IPS DF 4.7 (cell line): ENCODE data around the gene ANKRD36C.
"Not testable (repeated sequence)": the region's sequence is repeated elsewhere in the genome, so short reads cannot be mapped to it uniquely, and the experiment has no call there.

ENCODE experiments used
- DNase-seq: peaks from one replicate; pipeline ENCODE4 v3.0.0-alpha.2; 2013; ENCODE audit warnings: low spot score; ENCODE audit errors: extremely low read depth

Gene ANKRD36C

DNA sequence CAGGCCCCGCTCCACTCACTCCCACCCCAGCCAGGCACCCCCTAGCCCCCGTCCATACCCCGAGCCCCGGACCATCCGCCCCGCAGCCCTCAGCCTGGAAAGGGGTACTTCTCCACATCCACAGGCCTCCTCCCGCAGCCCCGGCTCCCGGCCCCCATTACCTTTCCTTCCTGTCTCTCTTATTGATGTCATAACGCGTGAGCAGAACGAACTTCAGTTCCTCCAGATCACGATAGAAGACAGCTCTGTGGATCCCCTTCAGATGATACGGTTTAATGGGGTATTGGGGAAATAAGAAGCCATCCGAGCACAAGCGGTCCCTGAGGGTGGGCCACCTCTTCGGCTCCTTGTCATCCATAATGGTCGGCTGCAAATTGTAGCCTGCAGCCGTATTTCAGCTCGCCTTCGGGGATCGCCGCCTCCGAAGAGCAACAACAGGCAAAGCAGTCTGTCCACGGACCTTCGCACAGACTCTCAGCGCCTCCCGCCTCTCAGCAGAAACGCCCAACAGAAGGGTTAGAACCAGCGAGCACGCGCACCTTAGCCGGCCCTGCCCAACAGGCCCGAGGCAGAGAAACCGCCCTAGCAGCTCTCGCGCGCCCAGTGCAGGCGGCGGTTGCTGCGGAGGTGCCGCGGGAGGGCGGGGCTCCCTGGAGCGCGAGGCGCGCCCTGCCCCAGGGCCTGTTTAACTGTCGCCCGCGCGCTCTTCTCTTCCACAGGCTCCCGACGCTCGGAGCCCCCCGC is at the start of gene ANKRD36C:
ANKRD36C (minus strand) TSS at position 474 of the 744 bp plus-strand sequence; CDS start at position 358, 116 bp downstream.
- not testable (repeated sequence) for DNase-seq

DNA sequence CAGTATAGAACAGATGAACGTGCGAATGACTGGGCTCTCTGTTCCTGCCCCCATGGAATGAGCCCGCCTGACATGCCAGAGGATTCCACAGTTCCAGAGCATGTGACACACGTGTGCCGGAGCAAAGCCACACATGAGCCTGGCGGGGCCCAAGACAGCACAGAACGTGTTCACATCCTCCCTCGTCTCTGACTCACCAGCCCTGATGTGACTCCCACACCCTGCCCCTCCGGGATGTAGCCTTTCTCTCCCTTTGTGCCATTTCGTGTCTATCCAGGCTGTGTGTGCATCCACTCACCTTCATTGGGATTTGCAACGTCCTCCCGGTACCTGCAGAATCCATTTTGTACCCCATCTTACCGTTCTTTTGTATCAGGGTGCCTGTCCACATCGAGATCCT is 43.9 kb upstream of the ANKRD36C start:
- DNase-seq = not testable (repeated sequence)

- not testable (repeated sequence) for DNase-seq
Measured at GRCh38 chr2:96034792-96035191, 43.2 kb upstream of the ANKRD36C start, which contains the start of gene GPAT2. Gene GPAT2 (minus strand): TSS chr2:96034916. CDS start chr2:96032359, 2,557 bp downstream.

- not testable (repeated sequence) for DNase-seq
Measured at GRCh38 chr2:96033997-96034396, 42.4 kb upstream of the ANKRD36C start.

DNA sequence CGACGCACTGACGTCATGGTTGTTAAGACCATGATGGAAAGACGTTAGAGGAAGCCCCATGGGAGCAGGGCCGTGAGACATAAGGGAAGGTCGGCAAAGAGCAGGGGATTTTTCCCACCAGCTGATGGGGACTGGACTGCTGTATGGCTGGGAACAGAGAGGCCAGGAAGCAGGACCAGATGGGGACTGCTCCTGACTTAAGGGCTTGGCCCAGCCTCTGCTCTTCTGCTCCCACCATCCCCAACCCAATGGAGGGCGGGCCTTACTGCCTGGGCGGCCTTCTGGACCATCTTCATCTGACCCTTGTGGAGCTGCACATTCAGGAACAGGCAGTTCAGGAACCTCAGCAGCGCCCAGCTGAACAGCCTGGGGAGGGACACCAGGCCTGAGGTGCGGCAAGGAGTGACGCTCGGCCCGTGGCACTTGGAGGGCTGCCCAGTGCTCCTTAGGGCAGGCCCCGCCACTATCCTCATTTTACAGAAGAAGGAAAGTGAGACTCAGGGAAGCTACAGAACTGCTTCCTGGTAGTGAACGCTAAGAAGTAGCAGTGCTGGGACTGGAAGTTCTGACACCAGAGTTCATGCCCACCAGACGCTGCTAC is 36.2 kb upstream of the ANKRD36C start:
- DNase-seq = not testable (repeated sequence)

- DNase-seq = not testable (repeated sequence)
Measured at GRCh38 chr2:96025755-96026154, 34.1 kb upstream of the ANKRD36C start.

- DNase-seq = no peak
Measured at GRCh38 chr2:96025194-96025492, 33.5 kb upstream of the ANKRD36C start.

DNA sequence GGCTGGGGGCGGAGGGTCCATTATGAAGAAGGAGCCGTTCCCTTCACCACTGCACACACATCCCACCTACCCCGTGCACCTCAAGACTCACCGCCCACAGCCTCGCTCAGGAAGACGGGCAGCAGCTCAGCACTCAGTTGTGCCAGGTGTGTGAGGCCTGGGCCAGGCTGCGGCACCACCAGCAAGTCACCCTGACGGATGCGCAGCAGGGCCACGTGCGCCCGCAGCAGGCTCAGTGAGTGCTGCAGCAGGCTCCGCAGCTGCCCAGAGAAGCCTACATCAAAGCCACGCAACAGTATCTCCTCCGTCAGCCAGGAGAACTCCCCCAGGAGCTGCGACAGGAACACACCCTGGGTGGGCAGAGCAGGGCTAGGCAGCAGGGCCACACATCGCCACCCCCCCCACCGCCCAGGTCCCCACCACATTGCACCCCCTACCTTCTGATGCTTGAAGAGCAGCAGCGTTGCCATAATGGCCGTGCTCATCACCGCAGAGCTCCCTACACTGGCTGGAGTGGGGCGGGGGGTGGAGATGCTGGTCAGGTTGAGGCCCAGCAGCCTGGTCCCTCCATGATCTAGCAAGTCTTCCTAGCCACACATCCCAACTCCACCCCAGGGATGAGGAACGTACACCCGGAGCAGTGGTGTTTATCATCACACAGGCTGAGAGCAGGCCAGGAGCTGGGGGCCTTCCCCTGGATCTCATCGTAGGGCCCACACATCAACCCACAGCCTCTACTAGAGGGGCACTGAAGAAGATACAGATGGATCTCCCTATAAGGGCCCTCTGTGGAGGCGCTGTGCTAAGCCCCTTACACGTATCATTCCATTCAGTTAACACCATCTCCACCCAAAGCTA is 32.9 kb upstream of the ANKRD36C start:
- no peak for DNase-seq

- DNase-seq = not testable (repeated sequence)
Measured at GRCh38 chr2:96023701-96024100, 32.1 kb upstream of the ANKRD36C start.

- DNase-seq = not testable (repeated sequence)
Measured at GRCh38 chr2:96022701-96023447, 31.2 kb upstream of the ANKRD36C start.

- not testable (repeated sequence) for DNase-seq
Measured at GRCh38 chr2:96022126-96022525, 30.5 kb upstream of the ANKRD36C start.

DNA sequence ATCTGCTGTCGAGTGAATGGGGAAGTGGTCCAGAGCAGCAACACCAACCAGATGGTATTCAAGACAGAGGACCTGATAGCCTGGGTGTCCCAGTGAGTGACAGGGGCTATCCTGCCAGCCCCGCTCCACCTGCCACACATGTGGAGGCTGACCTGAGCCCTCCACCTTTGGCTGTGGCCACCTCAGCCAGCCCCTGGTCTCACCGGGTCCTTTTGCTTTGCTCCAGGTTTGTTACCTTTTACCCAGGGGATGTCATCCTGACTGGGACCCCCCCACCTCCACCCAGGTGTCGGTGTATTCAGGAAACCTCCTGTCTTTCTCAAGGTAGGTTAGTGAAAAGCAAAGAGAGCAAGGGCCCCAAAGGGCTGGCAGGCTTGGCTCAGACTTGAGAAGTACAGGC is 29.5 kb upstream of the ANKRD36C start:
- DNase-seq = not testable (repeated sequence)

GRCh38 chr2:96019909-96020590 is 28.4 kb upstream of the ANKRD36C start:
- DNase-seq = not testable (repeated sequence)

- not testable (repeated sequence) for DNase-seq
Measured at GRCh38 chr2:96016321-96016720, 24.7 kb upstream of the ANKRD36C start.

DNA sequence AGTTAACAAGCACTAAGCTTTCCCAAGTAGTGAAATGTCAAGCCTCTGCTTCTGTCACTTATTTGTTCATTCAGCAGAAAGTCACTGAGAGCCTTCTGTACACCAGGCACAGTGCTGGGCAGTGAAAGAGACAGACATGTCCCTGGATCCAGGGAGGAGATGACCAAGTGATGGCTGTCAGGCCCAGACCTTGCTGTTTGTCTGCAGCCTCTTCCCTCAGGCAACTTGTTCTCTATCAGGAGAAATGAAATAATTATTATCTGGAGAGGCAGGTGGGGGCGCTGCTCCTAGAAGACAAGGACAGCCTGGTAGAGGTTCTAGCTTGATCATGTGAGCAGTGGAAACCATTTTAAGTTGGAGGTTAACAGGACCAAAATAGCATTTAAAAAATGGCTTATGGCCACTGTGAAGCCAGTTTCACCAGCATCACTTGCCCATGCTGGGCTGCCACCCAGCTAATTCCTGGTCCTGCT is 21.2 kb upstream of the ANKRD36C start:
- not testable (repeated sequence) for DNase-seq

GRCh38 chr2:96012086-96012791 is 20.6 kb upstream of the ANKRD36C start:
- not testable (repeated sequence) for DNase-seq

DNA sequence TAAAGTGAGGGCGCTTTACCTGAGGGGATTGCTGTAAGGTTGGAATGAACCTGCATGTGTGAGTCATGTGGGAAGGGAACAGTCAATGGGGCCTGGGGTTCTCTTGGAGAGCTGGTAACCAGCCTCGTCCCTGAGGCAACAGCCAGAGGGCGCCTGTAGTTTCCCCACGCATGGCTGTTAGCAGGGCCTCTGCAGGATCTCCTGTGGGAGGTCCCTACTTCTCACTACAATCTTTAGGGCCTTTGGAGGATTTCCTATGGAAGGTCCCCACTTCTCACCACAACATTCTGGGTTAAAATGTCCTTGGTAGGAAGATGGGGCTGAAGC is 19.5 kb upstream of the ANKRD36C start:
- not testable (repeated sequence) for DNase-seq

DNA sequence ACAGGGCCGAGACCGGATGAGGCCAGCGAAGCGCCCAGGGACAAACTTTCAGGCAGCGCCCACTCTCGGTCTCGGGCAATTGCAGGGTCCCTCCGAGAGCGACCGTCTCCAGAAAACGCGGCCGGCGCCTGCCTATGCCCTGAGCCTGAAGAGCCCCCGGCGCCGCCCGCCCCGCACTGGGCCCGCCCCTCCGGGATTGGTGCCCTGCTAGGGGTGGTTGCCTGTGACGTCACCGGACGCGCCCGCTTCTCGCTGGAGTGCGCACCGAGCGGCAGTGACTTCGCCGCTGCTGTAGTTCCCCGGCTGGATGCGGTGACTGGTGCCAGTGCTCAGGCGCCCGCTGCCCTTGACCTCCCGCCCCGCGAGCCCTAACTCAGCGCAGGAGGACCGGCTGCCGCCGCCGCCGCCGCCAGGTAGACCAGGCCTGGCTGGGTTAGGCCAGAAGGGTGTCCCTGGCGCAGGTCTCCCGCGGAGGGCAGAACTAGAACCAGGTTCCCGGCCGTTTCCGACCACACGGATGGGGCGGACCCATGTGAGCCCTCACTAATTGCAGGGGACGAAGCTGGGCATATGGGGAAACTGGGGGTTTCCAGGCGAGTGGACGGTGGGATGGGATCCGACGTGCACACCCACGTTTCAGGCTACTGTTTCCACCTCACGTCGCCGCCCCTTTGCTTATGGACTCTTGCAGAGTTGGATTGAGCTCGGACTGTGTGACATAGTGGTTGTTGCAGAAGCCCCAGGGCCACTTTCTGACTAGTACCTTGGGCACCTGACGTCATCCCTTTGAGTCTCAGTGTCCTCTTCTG is 18.9 kb upstream of the ANKRD36C start:
- peak; percentile 38 for DNase-seq

DNA sequence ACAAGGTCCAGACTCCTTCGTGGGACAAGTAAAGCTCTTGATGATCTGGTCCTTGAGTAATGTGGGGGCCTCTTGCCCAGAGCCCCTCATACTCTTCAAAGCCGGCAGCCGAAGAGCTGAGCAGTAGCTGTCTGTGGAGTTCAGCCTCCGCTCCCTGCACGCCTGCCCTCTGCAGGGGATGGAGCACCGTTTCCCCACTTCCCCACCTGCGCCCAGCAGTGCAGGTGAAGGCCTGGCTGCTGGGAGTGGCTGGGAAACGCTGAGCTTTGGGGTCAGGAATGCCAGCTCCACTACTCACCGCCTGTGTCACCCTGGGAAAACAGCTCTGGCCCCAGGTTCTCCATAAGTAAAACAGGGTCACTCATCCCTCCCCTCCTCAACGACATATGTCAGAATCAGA is 18.2 kb upstream of the ANKRD36C start:
- DNase-seq = not testable (repeated sequence)
